H1 (cell line): ENCODE measurements around the gene PPP1R14C. TPM values are rescaled to one million over a fixed set of nuclear protein-coding genes. Genes with fewer than 3 reads are reported as not detected.

ENCODE experiments used
- CTCF ChIA-PET: fragments of 300-600 bp; sonication (Branson Sonifier 250); formaldehyde crosslinking; loops from one replicate; lab custom pipeline; 2021; ENCODE audit not compliant: partially characterized antibody; lab: Charles Lee
- POLR2A ChIA-PET: fragments of 300-600 bp; sonication (Branson Sonifier 250); formaldehyde crosslinking; loops from one replicate; lab custom pipeline; 2021; ENCODE audit warnings: inconsistent platforms; ENCODE audit not compliant: partially characterized antibody; lab: Charles Lee
- DNase-seq, 2 experiments: peaks; one replicate each; pipeline versions ENCODE4 v3.0.0 to v3.0.0-alpha.2; 2010 to 2022; ENCODE audit warnings: low spot score in 2 of 2, low read depth in 1 of 2, mixed read lengths in 1 of 2
- FAIRE-seq: peaks from 2 replicates; lab custom pipeline; 2011; peaks lifted over from hg19 to GRCh38; lab: Jason Lieb, UNC
- H2AFZ ChIP-seq: 2 replicates; pipeline ENCODE4 v1.8.1; 2012; ENCODE audit warnings: low read length, inconsistent platforms
- H2AK5ac ChIP-seq: 2 replicates; pipeline ENCODE4 v1.6.1; 2013; ENCODE audit warnings: low read depth, low read length
- H2BK120ac ChIP-seq: replicated peaks from 2 replicates; pipeline ENCODE3; 2013; ENCODE audit warnings: low read depth, low read length, inconsistent platforms
- H2BK12ac ChIP-seq: 2 replicates; pipeline ENCODE4 v1.6.1; 2013; ENCODE audit warnings: low read depth, low read length
- H2BK15ac ChIP-seq: 2 replicates; pipeline ENCODE4 v1.6.1; 2013; ENCODE audit warnings: low read length
- H2BK20ac ChIP-seq: 2 replicates; pipeline ENCODE4 v1.6.1; 2013; ENCODE audit warnings: low read length
- H2BK5ac ChIP-seq: 2 replicates; pipeline ENCODE4 v1.6.1; 2013; ENCODE audit warnings: low read depth, low read length
- H3K14ac ChIP-seq: 2 replicates; pipeline ENCODE4 v1.6.1; 2013; ENCODE audit warnings: inconsistent platforms; ENCODE audit not compliant: insufficient read length
- H3K18ac ChIP-seq: 2 replicates; pipeline ENCODE4 v1.6.1; 2013; ENCODE audit warnings: low read length; ENCODE audit errors: extremely low read depth
- H3K23ac ChIP-seq: 2 replicates; pipeline ENCODE4 v1.6.1; 2013; ENCODE audit warnings: inconsistent platforms; ENCODE audit not compliant: insufficient read length
- H3K23me2 ChIP-seq: 2 replicates; pipeline ENCODE4 v1.6.1; 2013; ENCODE audit warnings: low read depth, low read length
- H3K27ac ChIP-seq: 2 replicates; pipeline ENCODE4 v1.6.1; 2011; ENCODE audit warnings: low read depth, low read length, inconsistent platforms
- H3K27me3 ChIP-seq, 4 experiments: replicated peaks in 1 of 4; 1 replicate in 1 of 4; 2 replicates in 3 of 4; pipeline versions ENCODE4 v1.6.1 to v1.8.1; 2011 to 2013; ENCODE audit warnings: low read length in 3 of 4, mild to moderate bottlenecking in 3 of 4, inconsistent platforms in 2 of 4, mixed read lengths in 2 of 4, moderate library complexity in 1 of 4; ENCODE audit not compliant: control insufficient read depth in 3 of 4, insufficient read depth in 3 of 4; ENCODE audit errors: extremely low read depth in 1 of 4
- H3K36me3 ChIP-seq, 4 experiments: 2 replicates each; pipeline versions ENCODE4 v1.6.1 to v1.8.1; 2011 to 2013; ENCODE audit warnings: mild to moderate bottlenecking in 4 of 4, low read length in 3 of 4, moderate library complexity in 2 of 4, control low read depth in 1 of 4, inconsistent platforms in 1 of 4; ENCODE audit not compliant: insufficient read depth in 4 of 4, control insufficient read depth in 2 of 4
- H3K4ac ChIP-seq: replicated peaks from 2 replicates; pipeline ENCODE3; 2013; ENCODE audit warnings: low read length, low read depth, mixed read lengths, inconsistent platforms; ENCODE audit not compliant: insufficient read length
- H3K4me1 ChIP-seq, 4 experiments: replicated peaks in 1 of 4; 1 replicate in 1 of 4; 2 replicates in 3 of 4; pipeline versions ENCODE4 v1.6.1 to v1.8.1; 2011 to 2013; ENCODE audit warnings: low read length in 3 of 4, inconsistent platforms in 2 of 4, mixed read lengths in 1 of 4; ENCODE audit not compliant: insufficient read depth in 4 of 4, control insufficient read depth in 3 of 4
- H3K4me2 ChIP-seq, 2 experiments: 2 replicates each; pipeline versions ENCODE4 v1.6.1 to v1.8.1; 2011 to 2013; ENCODE audit warnings: low read depth in 2 of 2, low read length in 2 of 2, control low read depth in 1 of 2, inconsistent platforms in 1 of 2, mild to moderate bottlenecking in 1 of 2; ENCODE audit not compliant: insufficient read depth in 1 of 2
- H3K4me3 ChIP-seq, 4 experiments: fragments of 200-600, 300-600 bp in 1 of 4; sonication (generic), shearing (Covaris generic), sonication (Bioruptor Twin) in 1 of 4; 2 replicates each; pipeline versions ENCODE4 v1.5.1 to v1.8.1; 2011 to 2016; ENCODE audit warnings: low read length in 4 of 4, low read depth in 3 of 4, control low read depth in 2 of 4, inconsistent platforms in 2 of 4, mild to moderate bottlenecking in 2 of 4, mixed read lengths in 1 of 4, moderate library complexity in 1 of 4; ENCODE audit not compliant: insufficient read depth in 2 of 4; ENCODE audit errors: extremely low read depth in 1 of 4
- H3K56ac ChIP-seq: replicated peaks from 2 replicates; pipeline ENCODE3; 2013; ENCODE audit warnings: low read depth, mild to moderate bottlenecking, mixed read lengths, low read length, inconsistent platforms; ENCODE audit not compliant: insufficient read length
- H3K79me1 ChIP-seq: 2 replicates; pipeline ENCODE4 v1.6.1; 2013; ENCODE audit warnings: low read depth, low read length, control low read depth
- H3K79me2 ChIP-seq, 2 experiments: 2 replicates each; pipeline versions ENCODE4 v1.6.1 to v1.8.1; 2012 to 2013; ENCODE audit warnings: low read length in 2 of 2, mild to moderate bottlenecking in 2 of 2, inconsistent platforms in 1 of 2; ENCODE audit not compliant: insufficient read depth in 2 of 2, control insufficient read depth in 1 of 2
- H3K9ac ChIP-seq, 4 experiments: replicated peaks in 1 of 4; 1 replicate in 1 of 4; 2 replicates in 3 of 4; pipeline versions ENCODE4 v1.6.1 to v1.8.1; 2011 to 2013; ENCODE audit warnings: low read depth in 3 of 4, low read length in 3 of 4, control low read depth in 2 of 4, mild to moderate bottlenecking in 2 of 4, moderate library complexity in 2 of 4, inconsistent platforms in 1 of 4; ENCODE audit errors: extremely low read depth in 1 of 4
- H3K9me3 ChIP-seq, 2 experiments: 2 replicates each; pipeline versions ENCODE4 v1.6.1 to v1.8.1; 2012 to 2013; ENCODE audit warnings: mild to moderate bottlenecking in 2 of 2, moderate library complexity in 2 of 2, control low read depth in 1 of 2, inconsistent platforms in 1 of 2, low read depth in 1 of 2, low read length in 1 of 2, mixed read lengths in 1 of 2; ENCODE audit not compliant: insufficient read depth in 2 of 2
- H4K20me1 ChIP-seq, 2 experiments: replicated peaks in 1 of 2; 2 replicates each; pipeline versions ENCODE3 to v1.8.1; 2011 to 2013; ENCODE audit warnings: inconsistent platforms in 2 of 2, low read length in 2 of 2, mild to moderate bottlenecking in 1 of 2; ENCODE audit not compliant: insufficient read depth in 2 of 2, control insufficient read depth in 1 of 2
- H4K5ac ChIP-seq: 2 replicates; pipeline ENCODE4 v1.6.1; 2013; ENCODE audit warnings: low read length, low read depth, mixed read lengths, inconsistent platforms; ENCODE audit not compliant: insufficient read length
- H4K8ac ChIP-seq: 2 replicates; pipeline ENCODE4 v1.8.0; 2013; ENCODE audit warnings: mild to moderate bottlenecking, moderate library complexity, low read length, inconsistent platforms; ENCODE audit not compliant: insufficient read depth; ENCODE audit errors: extremely low read depth
- H4K91ac ChIP-seq: replicated peaks from 2 replicates; pipeline ENCODE3; 2013; ENCODE audit warnings: low read length, mixed read lengths, inconsistent platforms; ENCODE audit not compliant: insufficient read length
- E2F6 ChIP-seq: IDR thresholded peaks from 2 replicates; pipeline ENCODE4 v1.6.1; 2012; ENCODE audit warnings: inconsistent platforms
- EGR1 ChIP-seq: IDR thresholded peaks from 2 replicates; pipeline ENCODE4 v1.6.1; 2011; ENCODE audit warnings: low read depth, low read length, borderline replicate concordance
- NRF1 ChIP-seq: IDR thresholded peaks from 2 replicates; pipeline ENCODE4 v1.6.1; 2011; ENCODE audit warnings: mild to moderate bottlenecking, low read depth, low read length, improper control_type of control experiment
- RBBP5 ChIP-seq: IDR thresholded peaks from 2 replicates; pipeline ENCODE4 v1.7.1; 2012; ENCODE audit warnings: low read depth, mild to moderate bottlenecking, inconsistent platforms, low read length, moderate library complexity, borderline replicate concordance
- SIRT6 ChIP-seq: IDR thresholded peaks from one replicate; pipeline ENCODE4 v1.7.1; 2012; ENCODE audit warnings: low read length, inconsistent platforms
- SP1 ChIP-seq: IDR thresholded peaks from 2 replicates; pipeline ENCODE4 v1.6.1; 2011; ENCODE audit warnings: low read depth, low read length
- SP4 ChIP-seq: IDR thresholded peaks from 2 replicates; pipeline ENCODE4 v1.6.1; 2012; ENCODE audit warnings: low read length, inconsistent platforms
- WGBS, 2 experiments: shearing (Covaris generic) in 1 of 2; methylation state at CpG; one replicate each; pipeline versions ENCODE4 v1.1.6 to v1.1.7; 2013 to 2015; ENCODE audit warnings: low lambda C conversion rate in 2 of 2, mixed read lengths in 2 of 2, inconsistent platforms in 1 of 2, low coverage in 1 of 2, missing lambda C conversion rate in 1 of 2; ENCODE audit not compliant: insufficient replicate concordance in 2 of 2, insufficient coverage in 1 of 2, insufficient read length in 1 of 2; ENCODE audit errors: extremely low coverage in 1 of 2, missing lambda C conversion rate in 1 of 2; 5-methylcytosine and 5-hydroxymethylcytosine counted together
- polyA plus RNA-seq, 7 experiments: library from polyadenylated mRNA; depleted of rRNA in 3 of 7; stranded (reverse) in 5 of 7; unstranded in 2 of 7; fragments of >200 nt in 5 of 7; fragments of 200-250 nt in 2 of 7; gene quantifications; 1 replicate in 5 of 7; 2 replicates in 1 of 7; 4 replicates in 1 of 7; pipeline versions ENCODE4 v1.2.1 to v1.2.3, GENCODE V29; 2011 to 2013; ENCODE audit warnings: missing spikeins in 2 of 7, mixed read lengths in 2 of 7
- total RNA-seq: library from RNA; stranded (reverse); fragmentation: NEBNext Ultra II Directional; extraction: Animal tissue kit (Norgen Biotek cat#: 25700); gene quantifications from 2 replicates; pipeline ENCODE4 v1.2.1, GENCODE V29; 2021

Gene PPP1R14C
- total and polyA plus RNA-seq, 2 of the 8 experiments (the other 6 are each of a cell fraction or from before 2014, with no cell fraction given), result 0.30 to 0.61 TPM

- no peak for DNase-seq
- no peak overlapping the region for H3K27ac ChIP-seq
These were observed 65.2 kb downstream of the PPP1R14C start for GRCh38 chr6:150207931-150208570.

More at GRCh38 chr6:150207931-150208570, 65.2 kb downstream of the PPP1R14C start:
- CTCF ChIA-PET, result interaction anchor here (0.6 kb wide), 1 partner anchor 179 kb away, joined by 3 read pairs; no protein-coding TSS in a partner anchor
- Histone ChIP-seq H3K14ac (no peak overlapping the region), H3K18ac (no peak overlapping the region), H2BK20ac (no peak overlapping the region), H3K9ac (no peak overlapping the region), H2BK120ac (no peak overlapping the region), H3K9me3 (no peaks in the 10 kb centered on the region), H4K5ac (no peak overlapping the region), H3K79me1 (no peaks in the 10 kb centered on the region), H3K23me2 (peaks cover 7% of the 10 kb centered on the region; the same call in 1 of the 2 replicates), H2AK5ac (no peak overlapping the region), H2BK15ac (no peak overlapping the region), H3K27me3 (no peaks in the 10 kb centered on the region; a peak in 2 of 7 replicates), H4K91ac (no peak overlapping the region), H3K23ac (no peak overlapping the region), H3K36me3 (no peaks in the 10 kb centered on the region), H4K8ac (no peak overlapping the region), H2AFZ (no peak overlapping the region), H3K4me3 (no peak overlapping the region), H3K79me2 (no peaks in the 10 kb centered on the region), H2BK12ac (no peak overlapping the region), H3K4me2 (no peak overlapping the region), H3K4me1 (no peaks in the 10 kb centered on the region), H3K56ac (no peak overlapping the region), H4K20me1 (peaks cover 2% of the 10 kb centered on the region in 2 experiments), H3K4ac (no peak overlapping the region), H2BK5ac (no peak overlapping the region)
- no peak for FAIRE-seq
- POLR2A ChIA-PET, result no interaction called here
- no peak for TF ChIP-seq SP4
- no peak for TF ChIP-seq EGR1
- no peak for TF ChIP-seq SP1
- TF ChIP-seq NRF1, result no peak
- TF ChIP-seq SIRT6, result no peak
- no peak for TF ChIP-seq E2F6
- no peak for TF ChIP-seq RBBP5
- 94% methylated on average over 7 of the region's 7 CpGs; no CpG with 5 or more reads in 1 of the 2 experiments for WGBS, 2 experiments
